Forelimb muscle (tissue), 1 donor: ENCODE data around the gene PANK4. TPM values are rescaled to one million over a fixed set of nuclear protein-coding genes. Genes with fewer than 3 reads are reported as not detected.

Source experiments
- DNase-seq: peaks from one replicate; pipeline ENCODE4 v3.0.0-alpha.2; 2013; ENCODE audit warnings: low read depth
- polyA plus RNA-seq: library from polyadenylated mRNA; unstranded; fragments of 120-200 nt; gene quantifications from one replicate; pipeline ENCODE4 v1.2.1, GENCODE V29; 2013; ENCODE audit not compliant: insufficient read length

PANK4 gene
- polyA plus RNA-seq, 1 donor: 22.1 TPM

GRCh38 chr1:2544875-2545640 is 18.7 kb upstream of the PANK4 start:
- DNase-seq: no peak

GRCh38 chr1:2544093-2544874 is 17.9 kb upstream of the PANK4 start:
- DNase-seq: no peak

- DNase-seq: no peak
These were observed 17.2 kb upstream of the PANK4 start for GRCh38 chr1:2543543-2544092.

GRCh38 chr1:2542246-2542915 is 16.0 kb upstream of the PANK4 start:
- no peak for DNase-seq

- DNase-seq: no peak
These were observed 15.3 kb upstream of the PANK4 start for GRCh38 chr1:2541619-2542245.

- no peak for DNase-seq
These were observed 14.6 kb upstream of the PANK4 start for GRCh38 chr1:2540816-2541492.

- no peak for DNase-seq
These were observed 13.0 kb upstream of the PANK4 start for GRCh38 chr1:2539312-2539907.

GRCh38 chr1:2538872-2539271 is 12.5 kb upstream of the PANK4 start:
- DNase-seq: no peak

GRCh38 chr1:2538376-2538775 is 12.0 kb upstream of the PANK4 start:
- DNase-seq: no peak

- no peak for DNase-seq
These were observed 11.4 kb upstream of the PANK4 start for GRCh38 chr1:2537784-2538115.

- DNase-seq: no peak
These were observed 9.6 kb upstream of the PANK4 start for GRCh38 chr1:2535981-2536380.

- no peak for DNase-seq
These were observed 9.1 kb upstream of the PANK4 start for GRCh38 chr1:2535455-2535854.

- DNase-seq: no peak
These were observed 8.5 kb upstream of the PANK4 start for GRCh38 chr1:2534687-2535441.

- no peak for DNase-seq
These were observed 7.9 kb upstream of the PANK4 start for GRCh38 chr1:2534315-2534686.

GRCh38 chr1:2533365-2533764 is 7.0 kb upstream of the PANK4 start:
- DNase-seq: no peak

GRCh38 chr1:2532485-2533160 is 6.2 kb upstream of the PANK4 start:
- DNase-seq: no peak

GRCh38 chr1:2530513-2531361 is 4.3 kb upstream of the PANK4 start:
- DNase-seq: no peak

GRCh38 chr1:2529784-2530512 is 3.6 kb upstream of the PANK4 start, which contains the start of gene HES5:
Gene HES5, minus strand, starts transcription at chr1:2530263. Its CDS starts 99 bp downstream, at chr1:2530164.
- no peak for DNase-seq
